Spleen (tissue), 11 donors: Measurements from ENCODE around the gene MYO5A. TPM values are rescaled to one million over a fixed set of nuclear protein-coding genes. Genes with fewer than 3 reads are reported as not detected.
A peak's percentile ranks its signal among the peaks of the same experiment; 100 is the strongest.
"Not testable (repeated sequence)": the region's sequence is repeated elsewhere in the genome, so short reads cannot be mapped to it uniquely, and the experiment has no call there.

Experiments
- DNase-seq: peaks from one replicate; pipeline ENCODE4 v3.0.0-alpha.2; 2020
- H3K27ac ChIP-seq, 8 donors: fragments of 200-600 bp; sonication (generic) in 7 of 8; 1 replicate in 4 of 8; 2 replicates in 4 of 8; pipeline versions ENCODE4 v1.5.0 to v1.8.0; 2016 to 2021; ENCODE audit warnings: inconsistent platforms in 4 of 8, mild to moderate bottlenecking in 4 of 8, moderate library complexity in 1 of 8
- H3K27me3 ChIP-seq, 7 donors: fragments of 200-600 bp; sonication (generic) in 6 of 7; replicated peaks in 1 of 7; 1 replicate in 4 of 7; 2 replicates in 3 of 7; pipeline versions ENCODE4 v1.5.0 to v1.8.0; 2016 to 2021; ENCODE audit warnings: inconsistent platforms in 3 of 7, mild to moderate bottlenecking in 1 of 7
- H3K36me3 ChIP-seq, 6 donors: fragments of 200-600 bp; sonication (generic) in 5 of 6; 1 replicate in 4 of 6; 2 replicates in 2 of 6; pipeline versions ENCODE4 v1.5.0 to v1.8.0; 2016 to 2021; ENCODE audit warnings: inconsistent platforms in 2 of 6
- H3K4me1 ChIP-seq, 6 donors: fragments of 200-600 bp; sonication (generic) in 5 of 6; 1 replicate in 3 of 6; 2 replicates in 3 of 6; pipeline versions ENCODE4 v1.5.0 to v1.8.0; 2016 to 2021; ENCODE audit warnings: inconsistent platforms in 3 of 6
- H3K4me3 ChIP-seq, 8 donors: fragments of 200-600 bp; sonication (generic) in 7 of 8; 1 replicate in 4 of 8; 2 replicates in 4 of 8; pipeline versions ENCODE4 v1.5.0 to v1.8.0; 2016 to 2021; ENCODE audit warnings: inconsistent platforms in 4 of 8, mild to moderate bottlenecking in 4 of 8, moderate library complexity in 2 of 8
- H3K9me3 ChIP-seq, 8 donors: fragments of 200-600 bp; sonication (generic) in 7 of 8; 1 replicate in 4 of 8; 2 replicates in 4 of 8; pipeline versions ENCODE4 v1.5.0 to v1.8.0; 2016 to 2021; ENCODE audit warnings: inconsistent platforms in 4 of 8
- POLR2A ChIP-seq, 3 donors: fragments of 450-650 bp; IDR thresholded peaks; one replicate each; pipeline ENCODE4 v1.5.1; 2017; ENCODE audit warnings: antibody characterized with exemption in 3 of 3, mild to moderate bottlenecking in 1 of 3
- POLR2AphosphoS5 ChIP-seq, 3 donors: sonication (generic); formaldehyde crosslinking; IDR thresholded peaks; one replicate each; pipeline ENCODE4 v1.5.1; 2017; ENCODE audit warnings: antibody characterized with exemption in 3 of 3
- WGBS, 5 donors: extraction: QIAGEN DNeasy Blood & Tissue Kit in 3 of 5; methylation state at CpG; one replicate each; pipeline versions ENCODE4 v1.1.5 to v1.1.7; 2013 to 2018; 5-methylcytosine and 5-hydroxymethylcytosine counted together
- intact Hi-C: fragments of 100-400 bp; cut with DNase I; formaldehyde crosslinking; loops from one replicate; pipeline ENCODE4 v1.15.0; 2023; ENCODE audit warnings: low total_unique reads
- polyA plus RNA-seq, 3 donors: library from polyadenylated mRNA; stranded (reverse); fragments of 200-250 nt; gene quantifications; one replicate each; pipeline ENCODE4 v1.2.1, GENCODE V29; 2013
- total RNA-seq, 7 donors: library from RNA; depleted of rRNA in 3 of 7; stranded (reverse); fragments of >200 nt in 3 of 7; fragmentation: NEBNext Ultra II Directional in 4 of 7; extraction: Animal tissue kit (Norgen Biotek cat#: 25700) in 4 of 7; gene quantifications; one replicate each; pipeline versions ENCODE4 v1.1.0 to v1.2.1, GENCODE V29; 2016 to 2021
- TF ChIP-seq, protein P1 (sequence below), 11 experiments: fragments of 200-600 bp in 7 of 11; fragments of 450-650 bp in 4 of 11; sonication (generic) in 4 of 11; IDR thresholded peaks in 8 of 11; conservative IDR thresholded peaks in 3 of 11; 1 replicate in 7 of 11; 2 replicates in 4 of 11; pipeline versions ENCODE4 v1.4.0 to v1.8.0; 2016 to 2021; ENCODE audit warnings: antibody characterized with exemption in 11 of 11, inconsistent platforms in 4 of 11, mild to moderate bottlenecking in 1 of 11
- donor health status: healthy with polysubstance abuse.
- donor health status: DM: no; HTN: no; CAD: no; lungs with moderate emphysema.
- donor health status: DM: no; HTN: no; CAD: no.
- donor health status: Bipolar disorder and iron deficiency.
- donor health status: healthy.
- donor health status: DM: no; HTN: no; CAD: no.
- donor health status: DM: yes; HTN: yes; CAD: no.

Gene MYO5A
- total and polyA plus RNA-seq, 10 donors = 4.7 to 48.3 (median 35.4) TPM

DNA sequence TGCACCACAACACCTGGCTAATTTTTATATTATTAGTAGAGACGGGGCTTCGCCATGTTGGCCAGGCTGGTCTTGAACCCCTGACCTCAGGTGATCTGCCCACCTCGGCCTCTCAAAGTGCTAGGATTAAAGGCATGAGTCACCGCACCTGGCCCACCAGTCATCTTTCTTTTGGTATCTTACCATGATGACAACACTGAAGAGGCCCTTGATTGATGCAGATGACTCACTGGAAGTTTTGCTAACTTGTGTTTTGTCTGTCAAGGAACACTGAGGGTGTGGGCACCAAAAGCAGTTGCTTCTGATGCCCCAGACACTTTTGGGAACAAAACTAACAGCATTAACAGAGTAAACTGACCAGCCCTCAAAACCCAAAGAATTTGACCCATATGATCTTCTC, 88.3 kb downstream of the MYO5A start:
- TF ChIP-seq, protein P1, sequence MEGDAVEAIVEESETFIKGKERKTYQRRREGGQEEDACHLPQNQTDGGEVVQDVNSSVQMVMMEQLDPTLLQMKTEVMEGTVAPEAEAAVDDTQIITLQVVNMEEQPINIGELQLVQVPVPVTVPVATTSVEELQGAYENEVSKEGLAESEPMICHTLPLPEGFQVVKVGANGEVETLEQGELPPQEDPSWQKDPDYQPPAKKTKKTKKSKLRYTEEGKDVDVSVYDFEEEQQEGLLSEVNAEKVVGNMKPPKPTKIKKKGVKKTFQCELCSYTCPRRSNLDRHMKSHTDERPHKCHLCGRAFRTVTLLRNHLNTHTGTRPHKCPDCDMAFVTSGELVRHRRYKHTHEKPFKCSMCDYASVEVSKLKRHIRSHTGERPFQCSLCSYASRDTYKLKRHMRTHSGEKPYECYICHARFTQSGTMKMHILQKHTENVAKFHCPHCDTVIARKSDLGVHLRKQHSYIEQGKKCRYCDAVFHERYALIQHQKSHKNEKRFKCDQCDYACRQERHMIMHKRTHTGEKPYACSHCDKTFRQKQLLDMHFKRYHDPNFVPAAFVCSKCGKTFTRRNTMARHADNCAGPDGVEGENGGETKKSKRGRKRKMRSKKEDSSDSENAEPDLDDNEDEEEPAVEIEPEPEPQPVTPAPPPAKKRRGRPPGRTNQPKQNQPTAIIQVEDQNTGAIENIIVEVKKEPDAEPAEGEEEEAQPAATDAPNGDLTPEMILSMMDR (IDR thresholded peaks at IDR 0.05 in 8 of 11, conservative IDR thresholded peaks at IDR 0.05 in 3 of 11) = no peak
- TF ChIP-seq POLR2A (IDR thresholded peaks at IDR 0.05) (no peak), POLR2AphosphoS5 (IDR thresholded peaks at IDR 0.05) (no peak)
- no peaks in the 10 kb centered on the region for H3K27me3 ChIP-seq
- no peaks in the 10 kb centered on the region for H3K36me3 ChIP-seq
- H3K27ac ChIP-seq = peak overlapping the region in 2 of 8 donors; percentile 35 to 36
- DNase-seq = no peak
- intact Hi-C loops = no loop called here
- no peaks in the 10 kb centered on the region for H3K9me3 ChIP-seq
- WGBS, 5 donors = 80 to 93% (median 88%) methylated on average over 4 of the region's 4 CpGs
- H3K4me3 ChIP-seq = no peak overlapping the region
- peaks cover 0 to 54% (median 19%) of the 10 kb centered on the region in 6 donors for H3K4me1 ChIP-seq

- intact Hi-C loops = no loop called here
- no peak for DNase-seq
- H3K36me3 ChIP-seq = no peaks in the 10 kb centered on the region
- no peaks in the 10 kb centered on the region for H3K9me3 ChIP-seq
- no peaks in the 10 kb centered on the region for H3K27me3 ChIP-seq
- peaks cover 0 to 46% (median 18%) of the 10 kb centered on the region in 6 donors for H3K4me1 ChIP-seq
- H3K4me3 ChIP-seq = no peak overlapping the region
- TF ChIP-seq POLR2AphosphoS5 (IDR thresholded peaks at IDR 0.05) (no peak), POLR2A (IDR thresholded peaks at IDR 0.05) (no peak)
- TF ChIP-seq, protein P1 (IDR thresholded peaks at IDR 0.05 in 8 of 11, conservative IDR thresholded peaks at IDR 0.05 in 3 of 11) = no peak
- H3K27ac ChIP-seq = no peak overlapping the region
Measured at GRCh38 chr15:52439470-52439869, 89.2 kb downstream of the MYO5A start.

DNA sequence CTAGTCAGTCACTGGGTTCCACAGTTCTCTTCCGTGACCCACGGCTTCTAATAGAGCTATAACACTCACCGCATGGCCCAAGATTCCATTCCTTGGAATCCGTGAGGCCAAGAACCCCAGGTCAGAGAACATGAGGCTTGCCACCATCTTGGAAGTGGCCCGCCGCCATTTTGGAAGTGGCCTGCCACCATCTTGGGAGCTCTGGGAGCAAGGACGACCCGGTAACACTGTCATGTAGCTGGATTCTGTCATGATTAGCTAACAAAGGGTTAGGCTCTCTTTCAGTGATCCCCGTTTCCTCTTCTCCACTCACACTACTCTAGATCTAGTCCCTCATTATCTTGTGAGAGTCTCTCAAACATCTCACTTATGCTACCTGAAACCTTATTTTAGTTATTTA, 89.6 kb downstream of the MYO5A start:
- peak overlapping the region in 1 of 8 donors; percentile 75 for H3K27ac ChIP-seq
- H3K27me3 ChIP-seq, intact Hi-C loops, H3K4me3 ChIP-seq, H3K9me3 ChIP-seq, H3K36me3 ChIP-seq, DNase-seq: not testable (repeated sequence)
- H3K4me1 ChIP-seq = peaks cover 0 to 43% (median 18%) of the 10 kb centered on the region in 6 donors
- WGBS, 5 donors = 96 to 99% (median 98%) methylated on average over 8 to 9 of the region's 9 CpGs

GRCh38 chr15:52438047-52438446, 90.6 kb downstream of the MYO5A start:
- DNase-seq = no peak
- Histone ChIP-seq H3K9me3 (no peaks in the 10 kb centered on the region), H3K36me3 (no peaks in the 10 kb centered on the region), H3K27ac (peak overlapping the region in 5 of 8 donors; percentile 9 to 75 (median 60)), H3K4me1 (peaks cover 0 to 43% (median 18%) of the 10 kb centered on the region in 6 donors), H3K4me3 (no peak overlapping the region), H3K27me3 (no peaks in the 10 kb centered on the region)
- intact Hi-C loops = no loop called here
- TF ChIP-seq POLR2A (IDR thresholded peaks at IDR 0.05) (no peak), POLR2AphosphoS5 (IDR thresholded peaks at IDR 0.05) (peak in 1 of 3 donors; percentile 40)
- WGBS, 5 donors = 34 to 58% (median 54%) methylated on average over 4 of the region's 4 CpGs

GRCh38 chr15:52437646-52438045, 91.0 kb downstream of the MYO5A start:
- no peaks in the 10 kb centered on the region for H3K27me3 ChIP-seq
- H3K27ac ChIP-seq = peak overlapping the region in 5 of 8 donors; percentile 9 to 75 (median 60)
- intact Hi-C loops = no loop called here

More at GRCh38 chr15:52437646-52438045, 91.0 kb downstream of the MYO5A start:
- no peak overlapping the region for H3K4me3 ChIP-seq
- TF ChIP-seq POLR2AphosphoS5 (IDR thresholded peaks at IDR 0.05) (no peak), POLR2A (IDR thresholded peaks at IDR 0.05) (no peak)
- TF ChIP-seq, protein P1 (IDR thresholded peaks at IDR 0.05 in 8 of 11, conservative IDR thresholded peaks at IDR 0.05 in 3 of 11) = no peak
- DNase-seq = no peak
- H3K9me3 ChIP-seq = no peaks in the 10 kb centered on the region
- peaks cover 0 to 4% (median 0%) of the 10 kb centered on the region in 6 donors for H3K36me3 ChIP-seq
- H3K4me1 ChIP-seq = peaks cover 0 to 43% (median 18%) of the 10 kb centered on the region in 6 donors
